SK-N-MC (cell line): Measurements from ENCODE around the gene HOXB13.

Experiments
- EZH2 ChIP-seq: fragments of 200-600 bp; sonication (generic); IDR thresholded peaks from one replicate; pipeline ENCODE4 v1.6.1; 2017; ENCODE audit warnings: antibody characterized with exemption
- FOXP2 ChIP-seq: optimal IDR thresholded peaks from 2 replicates; pipeline ENCODE3; 2011; ENCODE audit warnings: mild to moderate bottlenecking, moderate library complexity; ENCODE audit not compliant: insufficient read depth; ENCODE audit errors: extremely low read length, control extremely low read depth
- POLR2AphosphoS5 ChIP-seq: IDR thresholded peaks from 2 replicates; pipeline ENCODE4 v1.6.1; 2012; ENCODE audit warnings: mild to moderate bottlenecking, low read depth, low read length, borderline replicate concordance

GRCh38 chr17:48718227-48718760 lies 10.3 kb downstream of the HOXB13 start:
- TF ChIP-seq EZH2 (no peak), FOXP2 (no peak), POLR2AphosphoS5 (peak; percentile 59)
